K562 (cell line): ENCODE results near the gene MAST4. TPM values are rescaled to one million over a fixed set of nuclear protein-coding genes. Genes with fewer than 3 reads are reported as not detected.

Experiments used
- ATAC-seq: fragments of 200-7000 bp; cut with Tn5 transposase; 3 replicates; pipeline ENCODE4 v1.9.1; 2020; ENCODE audit warnings: moderate library complexity
- BruUV-seq: library from RNA; stranded (reverse); fragments of 400-500 nt; replicated peaks from 2 replicates; lab custom pipeline; 2021; lab: Mats Ljungman, UMichigan
- CTCF ChIA-PET: fragments of 300-600 bp; formaldehyde crosslinking; extraction: SDS; loops from one replicate; lab custom pipeline; 2021; ENCODE audit warnings: low intra/inter-chr PET ratio; lab: Yijun Ruan, JAX
- POLR2A ChIA-PET: fragments of 300-600, 350-650 bp; sonication (Branson Sonifier 250); formaldehyde crosslinking; extraction: SDS; loops from one replicate; lab custom pipeline; 2021; ENCODE audit warnings: antibody characterized with exemption, inconsistent platforms; lab: Yijun Ruan, JAX
- DNase-seq, 4 experiments: peaks; one replicate each; pipeline versions ENCODE4 v3.0.0 to v3.0.0-alpha.2; 2011 to 2018; ENCODE audit warnings: low spot score in 3 of 4, mixed read lengths in 3 of 4; ENCODE audit errors: extremely low read depth in 1 of 4
- FAIRE-seq: peaks from 2 replicates; lab custom pipeline; 2011; peaks lifted over from hg19 to GRCh38; lab: Jason Lieb, UNC
- H2AFZ ChIP-seq: 2 replicates; pipeline ENCODE4 v1.6.0; 2011; ENCODE audit warnings: low read depth, low read length, control low read depth, inconsistent platforms
- H3K27ac ChIP-seq: fragments of 200-600 bp; 3 replicates; pipeline ENCODE4 v1.8.0; 2011; ENCODE audit warnings: low read depth, mild to moderate bottlenecking, control low read depth, inconsistent platforms, low read length, moderate library complexity, mixed read lengths; ENCODE audit errors: extremely low read depth
- H3K27me3 ChIP-seq, 2 experiments: fragments of 300-600 bp in 1 of 2; 2 replicates in 1 of 2; 3 replicates in 1 of 2; pipeline versions ENCODE4 v1.6.0 to v1.8.0; 2011; ENCODE audit warnings: inconsistent platforms in 2 of 2, low read length in 2 of 2, mild to moderate bottlenecking in 1 of 2, mixed read lengths in 1 of 2, moderate library complexity in 1 of 2; ENCODE audit not compliant: control insufficient read depth in 2 of 2, insufficient read depth in 2 of 2
- H3K36me3 ChIP-seq: fragments of 300-600 bp; 3 replicates; pipeline ENCODE4 v1.8.0; 2011; ENCODE audit warnings: mild to moderate bottlenecking, low read length, inconsistent platforms; ENCODE audit not compliant: control insufficient read depth, insufficient read depth
- H3K4me1 ChIP-seq, 2 experiments: fragments of 200-600 bp in 1 of 2; replicated peaks in 1 of 2; 2 replicates in 1 of 2; 3 replicates in 1 of 2; pipeline versions ENCODE4 v1.5.1 to v1.8.0; 2011; ENCODE audit warnings: inconsistent platforms in 2 of 2, low read length in 2 of 2, mild to moderate bottlenecking in 1 of 2, mixed read lengths in 1 of 2, moderate library complexity in 1 of 2; ENCODE audit not compliant: control insufficient read depth in 2 of 2, insufficient read depth in 2 of 2
- H3K4me2 ChIP-seq: 2 replicates; pipeline ENCODE4 v1.6.1; 2011; ENCODE audit warnings: low read length, control low read depth, inconsistent platforms, mixed read lengths; ENCODE audit not compliant: insufficient read depth
- H3K4me3 ChIP-seq: fragments of 200-600 bp; sonication (generic), shearing (Covaris generic); 2 replicates; pipeline ENCODE4 v1.5.1; 2016; ENCODE audit warnings: control low read depth, inconsistent platforms
- H3K79me2 ChIP-seq: fragments of 200-600 bp; 3 replicates; pipeline ENCODE4 v1.8.0; 2011; ENCODE audit warnings: low read length, inconsistent platforms; ENCODE audit not compliant: control insufficient read depth, insufficient read depth
- H3K9ac ChIP-seq, 2 experiments: 2 replicates each; pipeline versions ENCODE4 v1.6.0 to v1.6.1; 2011; ENCODE audit warnings: low read depth in 2 of 2, low read length in 2 of 2, control low read depth in 1 of 2, inconsistent platforms in 1 of 2, mild to moderate bottlenecking in 1 of 2, mixed read lengths in 1 of 2; ENCODE audit not compliant: insufficient read depth in 1 of 2
- H3K9me1 ChIP-seq: one replicate; pipeline ENCODE4 v1.6.0; 2011; ENCODE audit warnings: inconsistent platforms, mild to moderate bottlenecking, low read length, moderate library complexity; ENCODE audit not compliant: control insufficient read depth, insufficient read depth
- H3K9me3 ChIP-seq: replicated peaks from 2 replicates; pipeline ENCODE4 v1.5.1; 2011; ENCODE audit warnings: low read depth, low read length, inconsistent platforms; ENCODE audit not compliant: control insufficient read depth, insufficient read depth
- H4K20me1 ChIP-seq: replicated peaks from 2 replicates; pipeline ENCODE4 v1.6.1; 2011; ENCODE audit warnings: low read length, inconsistent platforms, mixed read lengths; ENCODE audit not compliant: control insufficient read depth, insufficient read depth
- CBX8 ChIP-seq: fragments of 200-600 bp; sonication (generic); IDR thresholded peaks from 2 replicates; pipeline ENCODE4 v1.6.1; 2012; ENCODE audit warnings: borderline replicate concordance, mixed run types, low read depth, mild to moderate bottlenecking, moderate library complexity, mixed read lengths, low read length, control low read depth, inconsistent platforms; ENCODE audit not compliant: poor library complexity, severe bottlenecking; ENCODE audit errors: extremely low read depth
- CTCFL ChIP-seq: IDR thresholded peaks from 2 replicates; pipeline ENCODE4 v1.6.1; 2011; ENCODE audit warnings: borderline replicate concordance, low read depth, mild to moderate bottlenecking, moderate library complexity, low read length; ENCODE audit not compliant: insufficient read depth, poor library complexity, severe bottlenecking
- NR1H2 ChIP-seq: sonication (generic); formaldehyde crosslinking; IDR thresholded peaks from 2 replicates; pipeline ENCODE4 v1.4.0; 2020; ENCODE audit warnings: mild to moderate bottlenecking, missing genetic modification reagents
- ZFP30 ChIP-seq: fragments of 250-450 bp; sonication (Bioruptor Pico); IDR thresholded peaks from 2 replicates; pipeline ENCODE4 v1.8.0; 2022; ENCODE audit warnings: moderate library complexity, mild to moderate bottlenecking, inconsistent platforms, borderline replicate concordance
- ZNF764 ChIP-seq: fragments of 250-450 bp; sonication (Bioruptor Pico); IDR thresholded peaks from 2 replicates; pipeline ENCODE4 v1.4.0; 2020; ENCODE audit warnings: low read depth, mild to moderate bottlenecking, moderate library complexity
- WGBS: fragments of 100-300 bp; shearing (Covaris generic); methylation state at CpG from one replicate; pipeline ENCODE4 v1.1.6; 2016; ENCODE audit warnings: low coverage, mixed read lengths; ENCODE audit not compliant: insufficient coverage; ENCODE audit errors: missing lambda C conversion rate; 5-methylcytosine and 5-hydroxymethylcytosine counted together
- in situ Hi-C: fragments of 300-500 bp; cut with MboI; formaldehyde crosslinking; loops from 4 replicates; pipeline ENCODE4 v1.15.0; 2018; ENCODE audit warnings: inconsistent platforms, mixed read lengths
- intact Hi-C: fragments of 100-400 bp; cut with micrococcal nuclease; formaldehyde crosslinking; loops from 2 replicates; pipeline ENCODE4 v1.14.2; 2022
- polyA plus RNA-seq, 8 experiments: library from polyadenylated mRNA; depleted of rRNA in 4 of 8; stranded (reverse) in 5 of 8; unstranded in 3 of 8; fragments of >200 nt; fragmentation: Nextera tagmentation in 2 of 8; fragmentation: Illumina TruSeq in 1 of 8; extraction: Ambion mirVana in 2 of 8; extraction: Trizol in 1 of 8; gene quantifications; 2 replicates each; pipeline versions ENCODE4 v1.2.1 to v1.2.3, GENCODE V29; 2011 to 2014; ENCODE audit warnings: inconsistent platforms in 1 of 8, missing spikeins in 1 of 8
- total RNA-seq, 7 experiments: library from RNA; depleted of rRNA in 6 of 7; stranded (reverse); fragments of >200 nt in 6 of 7; fragmentation: Illumina TruSeq in 2 of 7; extraction: Trizol in 2 of 7; gene quantifications; 2 replicates each; pipeline versions ENCODE4 v1.2.1 to v1.2.3, GENCODE V29; 2011 to 2021; ENCODE audit warnings: low replicate concordance in 1 of 7

MAST4 gene
- total and polyA plus RNA-seq, 9 of the 15 experiments (the other 6 are each of a cell fraction or from before 2014, with no cell fraction given), result 0.88 to 10.1 (median 5.2) TPM

DNA sequence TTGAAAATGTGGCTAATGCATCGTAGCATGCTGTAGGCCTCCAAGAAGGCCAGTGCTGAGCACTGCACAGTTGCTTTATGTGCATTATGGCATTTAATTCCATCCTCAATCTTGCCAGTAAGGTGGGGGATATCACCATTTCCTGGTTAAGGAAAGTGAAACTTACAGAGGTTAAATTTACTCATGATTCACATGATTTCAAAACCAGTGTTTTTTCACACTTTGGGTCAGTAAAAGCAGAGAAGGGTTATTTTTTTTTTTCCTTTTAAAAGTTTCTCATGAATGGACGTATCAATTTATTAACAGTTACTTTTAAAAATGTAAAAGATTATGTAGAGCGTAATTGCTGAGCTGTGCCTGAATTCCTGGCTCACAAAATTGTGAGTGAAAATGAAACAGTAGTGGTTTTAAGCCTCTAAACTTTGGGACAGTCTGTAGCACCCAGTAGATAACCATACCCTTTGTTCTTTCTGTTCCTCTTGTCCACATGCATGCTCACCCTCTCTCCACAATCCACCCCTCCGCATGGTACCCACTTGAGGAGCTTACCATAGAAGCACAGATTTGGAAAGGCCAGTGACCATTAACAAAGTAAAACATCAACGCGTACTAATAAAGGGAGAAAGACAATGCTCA is 21.2 kb downstream of the MAST4 start (continued):
- no peak for TF ChIP-seq CBX8

GRCh38 chr5:66617991-66618768 is 22.0 kb downstream of the MAST4 start:
- FAIRE-seq, result no peak
- no peak overlapping the region for H3K4me2 ChIP-seq
- no peak overlapping the region for H3K4me3 ChIP-seq
- POLR2A ChIA-PET, result interaction anchor here (0.6 kb wide), 1 partner anchor 51 kb away, joined by 3 read pairs; no protein-coding TSS in a partner anchor
- TF ChIP-seq NR1H2 (CRISPR knock-in tag) (no peak), CTCFL (no peak), ZNF764 (no peak), ZFP30 (CRISPR knock-in tag) (no peak)
- TF ChIP-seq, all 486 proteins: peak for 0
- CTCF ChIA-PET, result no interaction called here
- no peaks in the 10 kb centered on the region for H3K79me2 ChIP-seq
- no peak for ATAC-seq
- H4K20me1 ChIP-seq, result no peaks in the 10 kb centered on the region
- H3K27me3 ChIP-seq, result peaks cover 0 to 6% of the 10 kb centered on the region in 2 experiments; a peak in 3 of 5 replicates
- H3K27ac ChIP-seq, result no peak overlapping the region
- no TSS peak for BruUV-seq
- no peaks in the 10 kb centered on the region for H3K36me3 ChIP-seq
- in situ Hi-C loops (no loop called here), intact Hi-C loops (no loop called here)
- no peaks in the 10 kb centered on the region for H3K9me1 ChIP-seq
- H3K4me1 ChIP-seq, result no peaks in the 10 kb centered on the region
- no peak for DNase-seq
- WGBS, result 4% methylated on average over 12 of the region's 13 CpGs
- no peak overlapping the region for H3K9ac ChIP-seq
- no peak overlapping the region for H2AFZ ChIP-seq
- H3K9me3 ChIP-seq, result no peaks in the 10 kb centered on the region
